Upper lobe of right lung (tissue), 1 donor: Measurements from ENCODE around the gene FBXL2. TPM values are rescaled to one million over a fixed set of nuclear protein-coding genes. Genes with fewer than 3 reads are reported as not detected.

Experiments
- ATAC-seq: fragments of 200-7000 bp; cut with Tn5 transposase; one replicate; pipeline ENCODE4 v1.9.1; 2020; ENCODE audit warnings: mild to moderate bottlenecking, moderate library complexity
- DNase-seq: peaks from one replicate; pipeline ENCODE4 v3.0.0-alpha.2; 2020
- H3K27ac ChIP-seq: fragments of 200-600 bp; one replicate; pipeline ENCODE4 v1.8.0; 2022
- H3K27me3 ChIP-seq: fragments of 200-600 bp; one replicate; pipeline ENCODE4 v1.8.0; 2022; ENCODE audit warnings: mild to moderate bottlenecking
- H3K36me3 ChIP-seq: fragments of 200-600 bp; one replicate; pipeline ENCODE4 v1.8.0; 2022
- H3K4me1 ChIP-seq: fragments of 200-600 bp; one replicate; pipeline ENCODE4 v1.8.0; 2022
- H3K4me3 ChIP-seq: fragments of 200-600 bp; one replicate; pipeline ENCODE4 v1.8.0; 2022; ENCODE audit warnings: mild to moderate bottlenecking
- H3K9me3 ChIP-seq: fragments of 200-600 bp; one replicate; pipeline ENCODE4 v1.8.0; 2022
- intact Hi-C: fragments of 100-400 bp; cut with DNase I; formaldehyde crosslinking; loops from one replicate; pipeline ENCODE4 v1.11.0; 2022
- total RNA-seq: library from RNA; stranded (reverse); fragmentation: NEBNext Ultra II Directional; extraction: Animal tissue kit (Norgen Biotek cat#: 25700); gene quantifications from one replicate; pipeline ENCODE4 v1.2.1, GENCODE V29; 2021
- TF ChIP-seq, protein P1 (sequence below): fragments of 200-600 bp; IDR thresholded peaks from one replicate; pipeline ENCODE4 v1.8.0; 2022; ENCODE audit warnings: antibody characterized with exemption
- donor health status: DM: no; HTN: yes; CAD: no; lungs with severe emphysema.

FBXL2 gene
- total RNA-seq, 1 donor from 2014 or later: 7.6 TPM

DNA sequence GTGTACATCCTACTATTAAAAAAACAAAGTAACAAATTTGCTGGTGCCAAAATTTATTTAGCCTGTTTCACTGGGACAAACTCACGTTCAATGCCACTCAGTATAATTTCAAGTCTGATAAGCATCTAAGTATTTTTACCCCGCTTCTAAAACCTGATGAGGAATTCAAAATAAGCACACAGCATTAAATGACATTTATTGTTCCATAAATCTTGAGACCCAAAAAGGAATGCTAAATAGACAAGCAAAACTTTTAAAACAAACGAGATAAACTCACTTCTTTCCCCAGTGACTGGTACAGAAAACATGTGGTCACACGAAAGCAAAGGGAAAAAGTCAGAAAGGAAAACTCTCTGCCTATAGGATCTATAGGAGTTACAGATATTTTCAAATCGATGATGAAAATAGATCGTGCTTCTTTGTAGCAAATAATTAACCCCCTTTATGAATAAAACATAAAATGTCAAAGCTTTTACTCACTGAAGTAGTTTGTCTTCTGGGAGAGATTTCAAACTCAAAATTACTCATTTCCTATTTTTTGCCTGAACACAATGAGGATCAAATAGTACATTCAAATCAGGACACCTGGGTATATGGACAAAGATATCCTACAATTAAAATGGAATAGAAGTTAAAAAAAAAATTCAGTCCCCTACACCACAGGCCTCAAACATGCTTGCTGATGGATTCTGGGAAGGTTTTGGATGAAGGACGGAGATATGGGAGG is 111.3 kb downstream of the FBXL2 start:
- Histone ChIP-seq H3K27me3 (no peaks in the 10 kb centered on the region), H3K27ac (no peak overlapping the region), H3K9me3 (no peaks in the 10 kb centered on the region), H3K36me3 (peaks cover 93% of the 10 kb centered on the region), H3K4me1 (no peaks in the 10 kb centered on the region), H3K4me3 (no peak overlapping the region)
- ATAC-seq (no peak), DNase-seq (no peak)
- intact Hi-C loops: no loop called here
- TF ChIP-seq, protein P1, sequence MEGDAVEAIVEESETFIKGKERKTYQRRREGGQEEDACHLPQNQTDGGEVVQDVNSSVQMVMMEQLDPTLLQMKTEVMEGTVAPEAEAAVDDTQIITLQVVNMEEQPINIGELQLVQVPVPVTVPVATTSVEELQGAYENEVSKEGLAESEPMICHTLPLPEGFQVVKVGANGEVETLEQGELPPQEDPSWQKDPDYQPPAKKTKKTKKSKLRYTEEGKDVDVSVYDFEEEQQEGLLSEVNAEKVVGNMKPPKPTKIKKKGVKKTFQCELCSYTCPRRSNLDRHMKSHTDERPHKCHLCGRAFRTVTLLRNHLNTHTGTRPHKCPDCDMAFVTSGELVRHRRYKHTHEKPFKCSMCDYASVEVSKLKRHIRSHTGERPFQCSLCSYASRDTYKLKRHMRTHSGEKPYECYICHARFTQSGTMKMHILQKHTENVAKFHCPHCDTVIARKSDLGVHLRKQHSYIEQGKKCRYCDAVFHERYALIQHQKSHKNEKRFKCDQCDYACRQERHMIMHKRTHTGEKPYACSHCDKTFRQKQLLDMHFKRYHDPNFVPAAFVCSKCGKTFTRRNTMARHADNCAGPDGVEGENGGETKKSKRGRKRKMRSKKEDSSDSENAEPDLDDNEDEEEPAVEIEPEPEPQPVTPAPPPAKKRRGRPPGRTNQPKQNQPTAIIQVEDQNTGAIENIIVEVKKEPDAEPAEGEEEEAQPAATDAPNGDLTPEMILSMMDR: no peak

DNA sequence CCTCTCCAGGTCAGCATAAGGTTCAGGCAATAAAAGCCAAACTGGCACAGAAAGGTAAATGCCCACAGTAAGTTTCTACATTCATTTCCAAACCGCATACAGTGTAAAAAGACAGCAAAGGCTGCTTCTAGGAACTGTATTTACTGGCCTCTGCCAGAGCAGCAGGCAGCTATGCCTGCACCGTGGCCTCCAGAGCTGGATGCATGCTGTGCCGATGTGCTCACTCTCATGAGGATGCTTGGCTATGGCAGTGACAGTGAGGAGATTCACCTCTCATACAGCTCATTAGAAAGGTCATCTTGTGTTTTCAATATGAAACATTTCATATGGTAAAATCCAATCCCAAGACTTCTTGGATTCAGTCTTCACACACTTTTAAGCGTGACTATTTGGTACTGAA is 112.7 kb downstream of the FBXL2 start:
- H3K27ac ChIP-seq: no peak overlapping the region
- intact Hi-C loops: no loop called here
- ATAC-seq: no peak
- H3K27me3 ChIP-seq: no peaks in the 10 kb centered on the region
- no peaks in the 10 kb centered on the region for H3K9me3 ChIP-seq
- TF ChIP-seq, protein P1: no peak
- H3K36me3 ChIP-seq: peaks cover 95% of the 10 kb centered on the region
- H3K4me1 ChIP-seq: no peaks in the 10 kb centered on the region
- DNase-seq: no peak
- no peak overlapping the region for H3K4me3 ChIP-seq

DNA sequence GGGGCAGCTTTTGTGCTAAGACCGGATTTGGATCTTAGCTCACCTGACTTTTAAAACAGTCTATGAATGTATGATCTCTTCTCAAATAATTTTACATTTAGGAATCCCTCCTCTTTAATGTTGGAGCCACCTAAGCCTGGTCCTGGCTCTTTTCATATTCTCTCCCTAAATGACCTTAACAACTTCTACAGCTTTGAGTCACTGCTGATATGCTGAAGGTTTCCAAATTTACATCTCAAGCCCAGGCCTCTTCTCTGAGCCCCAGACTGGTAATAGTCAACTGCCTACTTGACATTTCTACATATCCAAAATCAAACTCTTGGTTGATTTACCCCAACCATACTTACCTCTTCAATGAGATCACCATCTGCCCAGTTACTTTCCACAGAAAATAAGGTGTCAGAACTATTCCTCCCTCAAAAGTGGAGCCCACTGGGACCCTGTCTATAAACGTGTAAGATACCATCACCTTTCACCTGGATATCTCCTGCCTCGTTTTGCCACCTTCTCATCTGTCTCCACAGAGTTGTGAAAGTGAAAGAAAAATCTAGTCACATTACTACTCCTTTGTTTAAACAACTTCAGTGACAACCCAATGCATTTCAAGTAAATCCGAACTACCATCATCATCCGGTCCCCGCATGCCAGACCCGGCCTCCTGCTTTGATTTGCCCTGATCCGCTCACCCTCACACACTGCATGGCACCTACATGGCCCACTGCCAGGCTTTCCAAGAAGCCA is 114.2 kb downstream of the FBXL2 start:
- Histone ChIP-seq H3K4me1 (no peaks in the 10 kb centered on the region), H3K36me3 (peaks cover 95% of the 10 kb centered on the region), H3K4me3 (no peak overlapping the region), H3K9me3 (no peaks in the 10 kb centered on the region), H3K27me3 (no peaks in the 10 kb centered on the region), H3K27ac (no peak overlapping the region)
- intact Hi-C loops: no loop called here
- DNase-seq (no peak), ATAC-seq (no peak)
- TF ChIP-seq, protein P1: no peak

DNA sequence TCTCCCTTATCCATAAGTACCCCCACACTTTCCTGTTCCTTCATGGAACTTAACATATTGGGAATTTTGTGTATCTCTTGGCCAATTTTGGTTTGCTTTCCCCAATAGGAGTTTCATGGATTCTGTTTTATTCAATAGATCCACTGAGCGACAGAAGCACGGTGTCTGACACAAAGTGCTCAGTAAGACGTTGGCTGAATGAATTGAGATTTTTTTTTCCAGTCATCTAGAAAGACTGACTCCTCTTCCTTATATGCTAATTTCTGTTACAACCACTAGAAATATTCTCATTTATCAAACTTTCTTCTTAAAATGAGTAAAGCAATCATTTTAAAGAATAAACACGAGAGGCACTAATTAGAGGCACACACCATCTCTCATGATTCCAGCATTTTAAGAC is 114.9 kb downstream of the FBXL2 start:
- ATAC-seq (no peak), DNase-seq (no peak)
- H3K9me3 ChIP-seq: no peaks in the 10 kb centered on the region
- intact Hi-C loops: no loop called here
- peaks cover 95% of the 10 kb centered on the region for H3K36me3 ChIP-seq
- H3K4me3 ChIP-seq: no peak overlapping the region
- TF ChIP-seq, protein P1: no peak
- no peaks in the 10 kb centered on the region for H3K4me1 ChIP-seq
- no peaks in the 10 kb centered on the region for H3K27me3 ChIP-seq
- no peak overlapping the region for H3K27ac ChIP-seq

DNA sequence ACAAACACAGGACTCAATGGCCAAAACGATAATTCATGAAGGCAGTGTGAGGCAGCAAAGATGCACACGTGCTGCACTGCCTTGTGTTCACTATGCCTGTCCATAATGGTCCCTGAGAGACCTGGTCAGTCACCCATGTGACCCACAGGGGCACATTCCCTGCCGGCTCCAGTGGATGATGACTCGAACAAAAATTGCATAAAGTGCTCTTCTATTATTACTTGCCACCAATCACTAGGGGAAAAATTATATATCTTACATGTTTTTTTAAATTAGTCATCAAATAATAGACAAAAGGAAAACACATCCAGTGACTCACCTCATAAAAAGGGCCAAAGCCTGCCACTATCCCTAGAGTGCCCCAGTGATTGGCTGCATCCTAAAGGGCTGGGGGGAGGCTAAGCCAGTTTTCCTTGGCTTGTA is 115.5 kb downstream of the FBXL2 start:
- H3K9me3 ChIP-seq: no peaks in the 10 kb centered on the region
- ATAC-seq (no peak), DNase-seq (no peak)
- H3K27ac ChIP-seq: no peak overlapping the region
- no peak overlapping the region for H3K4me3 ChIP-seq
- intact Hi-C loops: no loop called here
- no peaks in the 10 kb centered on the region for H3K4me1 ChIP-seq
- H3K36me3 ChIP-seq: peaks cover 96% of the 10 kb centered on the region
- H3K27me3 ChIP-seq: no peaks in the 10 kb centered on the region
- TF ChIP-seq, protein P1: no peak
